Panc1 (cell line): Measurements from ENCODE around the gene MRPL39. TPM values are rescaled to one million over a fixed set of nuclear protein-coding genes. Genes with fewer than 3 reads are reported as not detected.

ENCODE experiments used
- ATAC-seq: fragments of 200-7000 bp; cut with Tn5 transposase; 2 replicates; pipeline ENCODE4 v1.9.1; 2020; ENCODE audit warnings: mild to moderate bottlenecking, moderate library complexity
- BruUV-seq: library from RNA; stranded (reverse); fragments of 400-500 nt; replicated peaks from 2 replicates; lab custom pipeline; 2021; lab: Mats Ljungman, UMichigan
- CTCF ChIA-PET: fragments of 300-600 bp; sonication (Branson Sonifier 250); formaldehyde crosslinking; loops from one replicate; lab custom pipeline; 2022; ENCODE audit warnings: antibody characterized with exemption; lab: Charles Lee
- POLR2A ChIA-PET: fragments of 300-600 bp; sonication (Branson Sonifier 250); formaldehyde crosslinking; loops from one replicate; lab custom pipeline; 2022; ENCODE audit warnings: antibody characterized with exemption; lab: Charles Lee
- DNase-seq: peaks from one replicate; pipeline ENCODE4 v3.0.0-alpha.2; 2010; ENCODE audit warnings: low read depth, low spot score
- H3K27ac ChIP-seq: 2 replicates; pipeline ENCODE4 v1.5.1; 2011; ENCODE audit warnings: mild to moderate bottlenecking, low read length, inconsistent platforms
- H3K27me3 ChIP-seq: fragments of 200-500 bp; sonication (Bioruptor generic); 2 replicates; pipeline ENCODE4 v1.6.0; 2014; ENCODE audit warnings: low read length, inconsistent platforms; ENCODE audit not compliant: control insufficient read depth, insufficient read depth
- H3K36me3 ChIP-seq: fragments of 200-500 bp; sonication (Bioruptor generic); 2 replicates; pipeline ENCODE4 v1.5.1; 2014; ENCODE audit warnings: inconsistent platforms, mild to moderate bottlenecking, low read length, moderate library complexity; ENCODE audit not compliant: control insufficient read depth, insufficient read depth
- H3K4me1 ChIP-seq: 2 replicates; pipeline ENCODE4 v1.5.1; 2011; ENCODE audit warnings: inconsistent platforms, mild to moderate bottlenecking, low read length, moderate library complexity; ENCODE audit not compliant: control insufficient read depth, insufficient read depth
- H3K4me3 ChIP-seq, 2 experiments: 2 replicates each; pipeline ENCODE4 v1.5.1; 2011 to 2012; ENCODE audit warnings: low read depth in 2 of 2, low read length in 2 of 2, mild to moderate bottlenecking in 2 of 2, inconsistent platforms in 1 of 2, moderate library complexity in 1 of 2
- H3K9me3 ChIP-seq: fragments of 200-500 bp; sonication (Bioruptor generic); 2 replicates; pipeline ENCODE4 v1.5.1; 2014; ENCODE audit warnings: low read depth, mild to moderate bottlenecking, inconsistent platforms, low read length, moderate library complexity; ENCODE audit not compliant: control insufficient read depth, insufficient read depth
- CTCF ChIP-seq: fragments of 450-650 bp; IDR thresholded peaks from 2 replicates; pipeline ENCODE4 v1.5.1; 2017; ENCODE audit warnings: mild to moderate bottlenecking
- POLR2AphosphoS5 ChIP-seq: IDR thresholded peaks from 2 replicates; pipeline ENCODE4 v1.6.1; 2012; ENCODE audit warnings: mild to moderate bottlenecking, low read depth, low read length, moderate library complexity
- REST ChIP-seq, 2 experiments: IDR thresholded peaks; 2 replicates each; pipeline ENCODE4 v1.6.1; 2011 to 2012; ENCODE audit warnings: low read depth in 2 of 2, control low read depth in 1 of 2, low read length in 1 of 2, mild to moderate bottlenecking in 1 of 2, moderate library complexity in 1 of 2; ENCODE audit not compliant: insufficient read depth in 1 of 2
- SIN3A ChIP-seq: IDR thresholded peaks from 2 replicates; pipeline ENCODE4 v1.6.1; 2012; ENCODE audit warnings: low read depth, mild to moderate bottlenecking, low read length, moderate library complexity, borderline replicate concordance; ENCODE audit not compliant: insufficient read depth
- TCF7L2 ChIP-seq: IDR thresholded peaks from 2 replicates; pipeline ENCODE4 v1.6.1; 2011; ENCODE audit warnings: mild to moderate bottlenecking, low read depth, low read length, inconsistent platforms
- in situ Hi-C: cut with HindIII; loops from 2 replicates; pipeline ENCODE4 v1.10.0; 2016; ENCODE audit warnings: low sequenced_read_pairs, low pct_unique_long_range_greater_than_20kb
- intact Hi-C: fragments of 100-400 bp; cut with micrococcal nuclease; formaldehyde crosslinking; loops from one replicate; pipeline ENCODE4 v1.10.0; 2022; ENCODE audit not compliant: unreplicated experiment
- total RNA-seq: library from RNA; stranded (reverse); gene quantifications from one replicate; pipeline ENCODE4 v1.2.1, GENCODE V29; 2021; ENCODE audit not compliant: unreplicated experiment

Gene MRPL39
- total RNA-seq, 1 experiment from 2014 or later, result 24.7 TPM

- intact Hi-C loops, result no loop called here
- ATAC-seq, result no peak
- H3K27ac ChIP-seq, result no peak overlapping the region
- H3K9me3 ChIP-seq, result no peaks in the 10 kb centered on the region
- BruUV-seq, result no TSS peak
- in situ Hi-C loops, result no loop called here
- H3K4me1 ChIP-seq, result 0 out of 2 replicates have a peak, but pooled peaks cover 2% of the 10 kb centered on the region
- H3K36me3 ChIP-seq, result no peaks in the 10 kb centered on the region
- POLR2A ChIA-PET, result no interaction called here
- DNase-seq, result no peak
- H3K27me3 ChIP-seq, result no peaks in the 10 kb centered on the region
- TF ChIP-seq CTCF (no peak), SIN3A (no peak), TCF7L2 (no peak), REST (IDR thresholded peaks at IDR 0.05; ENCODE audit: insufficient read depth in 1 of 2, low read depth in 2 of 2, low read length in 1 of 2) (no peak), POLR2AphosphoS5 (no peak)
- no peak overlapping the region for H3K4me3 ChIP-seq
- CTCF ChIA-PET, result no interaction called here
Measured at GRCh38 chr21:25558123-25558522, 49.2 kb downstream of the MRPL39 start.

- Histone ChIP-seq H3K9me3 (no peaks in the 10 kb centered on the region), H3K36me3 (no peaks in the 10 kb centered on the region), H3K4me1 (no peaks in the 10 kb centered on the region), H3K4me3 (no peak overlapping the region), H3K27ac (no peak overlapping the region), H3K27me3 (no peaks in the 10 kb centered on the region)
- ATAC-seq, result no peak
- CTCF ChIA-PET, result no interaction called here
- no TSS peak for BruUV-seq
- intact Hi-C loops (no loop called here), in situ Hi-C loops (no loop called here)
- DNase-seq, result no peak
- POLR2A ChIA-PET, result no interaction called here
- TF ChIP-seq POLR2AphosphoS5 (no peak), TCF7L2 (no peak), SIN3A (no peak), REST (IDR thresholded peaks at IDR 0.05; ENCODE audit: insufficient read depth in 1 of 2, low read depth in 2 of 2, low read length in 1 of 2) (no peak), CTCF (no peak)
Measured at GRCh38 chr21:25557180-25557579, 50.1 kb downstream of the MRPL39 start.
